ENCODE data around the gene SECISBP2L.

Gene SECISBP2L

DNA sequence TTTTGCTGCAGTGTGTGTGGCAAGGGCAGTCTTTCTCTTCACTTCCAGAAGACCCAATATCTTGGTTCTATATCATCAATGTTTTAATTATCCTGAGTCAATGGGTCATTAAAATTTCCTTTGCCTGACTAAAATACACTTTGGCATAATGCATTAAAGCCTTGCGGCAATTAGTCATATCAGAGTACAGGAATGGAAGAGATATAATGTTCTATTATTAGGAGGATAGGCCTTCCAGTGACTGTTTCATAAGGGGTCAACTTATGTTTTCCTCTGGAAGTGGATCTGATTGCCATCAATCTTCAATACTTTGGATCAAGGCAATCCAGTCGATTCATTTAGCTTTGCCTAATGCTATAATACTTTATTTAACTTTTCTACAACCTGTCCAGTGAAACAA is 9.4 kb upstream of the SECISBP2L start:
- DNase-seq, result no peak

- no peak for DNase-seq
These were observed 6.4 kb upstream of the SECISBP2L start for GRCh38 chr15:49052662-49053061.

DNA sequence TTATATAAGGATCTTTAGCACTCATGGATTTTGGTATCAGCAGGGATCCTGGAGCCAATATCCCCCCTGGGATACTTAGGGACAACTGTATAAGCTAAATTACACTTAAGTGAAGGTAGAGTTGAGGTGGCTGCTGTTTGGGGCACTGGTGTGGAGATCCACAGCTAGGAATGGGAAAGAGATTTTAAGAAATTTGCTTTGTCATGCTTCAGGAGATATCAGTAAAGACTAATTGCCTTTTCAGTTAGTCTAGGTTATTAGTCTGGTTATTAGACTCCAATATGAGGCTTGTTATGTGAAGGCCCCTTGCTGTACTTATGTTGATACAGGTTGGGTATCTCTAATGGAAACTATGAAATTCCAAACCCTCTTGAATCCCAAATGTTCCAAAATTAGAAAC is 1.2 kb upstream of the SECISBP2L start:
- DNase-seq, result no peak

GRCh38 chr15:49045751-49046219 is 461 bp downstream of the SECISBP2L start:
- DNase-seq, result no peak

DNA sequence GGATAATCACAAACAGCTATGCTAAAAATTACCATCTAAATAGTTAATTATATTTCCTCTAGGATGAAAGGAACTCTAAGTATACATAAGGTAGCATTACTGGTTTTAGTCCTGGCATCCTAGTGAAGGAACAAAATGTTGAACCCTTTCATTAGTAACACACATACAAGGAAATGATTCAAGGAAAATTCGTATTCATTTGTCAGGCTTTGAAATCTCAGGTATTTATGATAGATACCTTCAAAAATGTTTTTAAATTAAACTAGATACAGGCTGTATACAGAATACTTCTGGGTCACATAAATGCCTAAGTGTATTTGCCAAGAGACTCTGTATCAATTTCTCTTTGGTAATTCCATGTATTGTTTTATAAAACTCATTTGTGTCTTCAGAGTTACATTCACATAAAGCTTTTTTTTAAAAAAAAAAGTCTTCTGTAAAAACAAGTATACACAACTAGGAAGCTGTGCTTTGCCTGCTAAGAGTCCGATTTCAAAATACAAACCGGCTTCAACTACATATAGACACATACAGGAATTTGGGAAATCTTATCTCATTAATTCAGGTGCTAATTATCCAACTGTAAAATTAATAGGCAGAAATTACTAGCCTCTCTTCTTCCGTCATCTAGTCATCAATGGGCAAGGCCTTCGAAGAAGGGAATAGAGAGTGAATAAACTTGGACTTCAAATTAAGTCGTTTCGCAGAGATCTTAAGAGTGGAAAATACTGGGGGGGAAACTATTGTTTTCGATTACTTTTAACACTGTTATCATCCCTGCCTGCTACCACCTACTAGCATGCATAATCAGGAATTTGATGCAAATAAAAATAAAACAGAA is 1.3 kb downstream of the SECISBP2L start:
- no peak for DNase-seq

DNA sequence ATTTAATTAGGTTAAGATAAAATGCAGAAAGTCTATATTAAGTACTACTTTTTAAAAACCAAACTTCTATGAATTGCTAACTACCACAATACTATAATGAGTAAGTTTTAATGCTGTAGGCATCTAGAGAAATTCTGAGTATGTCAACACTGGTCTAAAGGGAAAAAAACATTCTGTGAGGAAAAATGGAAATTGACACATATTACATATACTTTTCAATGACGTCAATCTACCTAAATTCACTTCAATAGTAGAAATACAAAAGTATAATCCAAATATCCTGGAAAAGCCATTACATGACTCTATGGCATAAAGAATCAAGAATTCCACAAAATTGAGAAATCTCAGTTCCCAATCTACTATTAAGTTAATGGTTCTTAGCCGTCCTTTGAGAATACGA is 2.2 kb downstream of the SECISBP2L start:
- DNase-seq, result no peak

- DNase-seq, result no peak
These were observed 4.1 kb downstream of the SECISBP2L start for GRCh38 chr15:49042165-49042564.

GRCh38 chr15:49041426-49041825 is 4.8 kb downstream of the SECISBP2L start:
- DNase-seq, result no peak

DNA sequence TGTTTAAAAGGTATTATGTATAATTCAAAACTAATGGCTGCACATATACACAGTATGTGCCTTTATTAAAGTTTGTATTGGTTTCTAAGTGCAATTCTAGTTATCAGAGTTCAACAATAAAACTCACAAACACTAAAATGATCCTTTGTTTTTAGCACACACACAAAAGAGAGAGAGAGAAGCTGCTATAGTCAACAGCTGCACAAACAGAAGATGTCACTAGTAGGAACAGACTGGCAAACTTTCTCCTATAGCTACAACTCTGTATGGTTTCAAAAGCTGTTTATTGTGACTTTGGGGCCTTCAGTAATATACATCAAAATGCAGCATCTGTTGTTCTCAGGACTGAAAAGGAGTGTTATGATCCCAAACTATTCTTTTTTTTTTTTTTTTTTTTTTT is 6.1 kb downstream of the SECISBP2L start:
- DNase-seq, result no peak

- no peak for DNase-seq
These were observed 7.9 kb downstream of the SECISBP2L start for GRCh38 chr15:49038382-49038781.

- no peak for DNase-seq
These were observed 8.7 kb downstream of the SECISBP2L start for GRCh38 chr15:49037546-49037940.

DNA sequence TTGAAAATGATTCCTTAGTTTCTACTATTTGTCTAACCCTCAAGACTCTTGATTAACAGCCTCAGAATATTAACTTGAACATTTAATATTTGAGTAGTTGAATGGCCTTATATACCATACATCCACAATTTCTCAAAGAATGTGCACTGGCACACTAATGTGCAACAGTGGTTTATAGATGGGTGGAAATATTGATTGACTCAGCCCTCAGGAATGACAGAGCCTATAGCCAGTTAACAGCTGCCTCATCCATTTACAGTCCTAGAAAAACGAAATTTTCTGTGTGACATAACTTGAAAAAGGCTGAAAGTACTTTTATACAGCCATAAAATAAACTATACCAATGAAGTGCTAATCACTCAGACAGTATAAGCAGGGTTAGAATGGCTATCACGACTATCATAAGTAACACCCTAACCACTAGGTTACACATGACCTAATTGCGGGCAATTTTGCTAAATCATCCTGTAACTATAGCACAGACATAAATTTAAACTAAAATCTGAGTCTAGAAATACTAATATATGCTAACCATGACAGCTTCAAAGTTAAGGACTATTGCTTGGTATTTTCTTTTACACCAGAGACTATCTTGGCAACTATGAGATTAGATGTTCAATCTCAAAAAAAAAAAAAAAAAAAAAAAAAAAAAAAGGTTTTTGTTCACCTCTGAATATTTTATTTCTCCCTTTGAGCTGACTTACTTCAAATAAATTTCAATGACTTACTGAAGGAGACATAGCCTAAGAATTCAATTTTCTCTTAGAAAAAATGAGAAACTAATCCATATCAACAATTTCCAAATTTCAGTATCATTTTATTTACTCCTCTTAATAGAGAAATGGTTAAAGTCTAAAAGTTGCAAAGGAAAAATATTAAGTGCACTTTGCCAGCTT is 9.3 kb downstream of the SECISBP2L start:
- no peak for DNase-seq

DNA sequence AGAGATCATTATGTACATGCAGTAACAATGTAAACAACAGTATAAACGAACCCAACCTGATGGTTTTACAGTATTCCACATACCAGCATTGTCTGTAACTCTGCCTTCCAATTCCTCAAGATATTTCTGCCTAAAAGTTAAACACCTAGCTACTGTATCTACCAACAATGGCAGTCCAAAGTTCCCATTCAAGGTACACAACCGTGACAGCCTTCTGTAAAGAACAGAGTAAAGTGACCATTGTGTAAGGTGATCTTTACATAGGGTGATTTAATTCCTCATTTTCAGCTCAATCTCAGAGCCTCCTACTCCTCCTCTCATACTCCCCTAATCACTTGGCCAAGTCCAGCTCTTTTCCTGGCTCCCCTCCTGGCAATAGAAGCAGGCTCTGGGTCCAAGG is 10.4 kb downstream of the SECISBP2L start:
- no peak for DNase-seq

DNA sequence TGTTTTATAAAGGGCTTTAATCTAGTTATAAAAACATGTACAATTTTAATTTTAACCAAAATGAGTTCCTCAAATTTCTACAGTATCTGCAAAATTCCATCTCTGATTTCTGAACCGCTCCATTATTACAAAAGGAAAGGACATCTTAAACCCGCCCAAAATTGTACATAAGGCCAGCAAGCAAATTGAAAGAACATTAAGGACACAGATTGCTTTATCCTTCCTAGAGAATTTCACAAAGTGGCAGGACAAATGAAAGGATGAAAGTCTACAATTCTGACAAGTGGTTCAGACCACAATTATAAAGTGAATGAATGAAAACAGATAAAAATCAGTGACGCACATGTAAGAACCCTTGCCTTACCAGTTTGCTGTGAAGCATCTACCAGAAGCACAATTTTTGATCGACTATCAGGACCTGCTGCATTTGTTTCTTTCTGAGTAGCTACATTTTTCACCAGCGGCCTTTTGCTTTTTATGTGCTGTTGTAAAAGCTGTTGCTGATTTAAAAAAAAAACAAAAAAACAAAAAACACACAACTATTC is 13.6 kb downstream of the SECISBP2L start:
- DNase-seq, result no peak

DNA sequence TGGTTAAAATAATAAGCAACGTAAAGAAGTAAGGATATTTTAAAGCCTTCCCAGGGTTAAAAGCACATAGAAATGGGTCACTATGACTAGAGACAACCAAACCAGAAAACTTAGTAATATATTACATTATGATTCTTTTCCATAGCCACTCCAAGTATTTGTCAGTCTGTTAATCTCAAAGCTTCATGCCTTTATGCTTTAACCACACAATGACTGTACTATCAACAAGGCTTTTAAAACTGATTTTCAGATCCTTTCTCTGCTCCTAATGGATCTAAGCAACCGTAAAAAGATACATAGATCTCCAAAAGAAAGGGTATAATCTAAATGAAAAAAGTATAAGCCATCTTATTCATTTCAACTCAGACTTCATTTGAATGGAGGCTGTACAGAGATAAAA is 14.4 kb downstream of the SECISBP2L start:
- DNase-seq, result no peak

GRCh38 chr15:49026700-49027099 is 19.5 kb downstream of the SECISBP2L start:
- DNase-seq, result no peak

GRCh38 chr15:49024840-49025239 is 21.4 kb downstream of the SECISBP2L start:
- no peak for DNase-seq

DNA sequence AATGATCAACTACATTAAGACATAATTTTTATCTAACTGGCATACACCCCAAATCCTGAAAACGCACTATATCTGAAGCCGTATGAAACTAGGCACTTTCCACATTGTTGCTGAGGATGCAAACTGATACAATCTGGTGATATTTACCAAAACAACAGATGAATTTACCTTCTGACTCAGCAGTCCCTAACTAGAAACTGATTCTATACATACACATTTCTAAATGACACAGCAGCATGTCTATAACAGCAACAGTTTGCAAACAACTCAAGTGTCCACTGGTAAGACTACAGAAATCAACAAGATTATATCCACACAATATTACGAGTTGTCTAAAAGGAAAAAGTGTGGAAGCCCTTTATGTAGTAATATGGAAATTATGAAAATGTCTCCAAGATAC is 22.9 kb downstream of the SECISBP2L start:
- no peak for DNase-seq

DNA sequence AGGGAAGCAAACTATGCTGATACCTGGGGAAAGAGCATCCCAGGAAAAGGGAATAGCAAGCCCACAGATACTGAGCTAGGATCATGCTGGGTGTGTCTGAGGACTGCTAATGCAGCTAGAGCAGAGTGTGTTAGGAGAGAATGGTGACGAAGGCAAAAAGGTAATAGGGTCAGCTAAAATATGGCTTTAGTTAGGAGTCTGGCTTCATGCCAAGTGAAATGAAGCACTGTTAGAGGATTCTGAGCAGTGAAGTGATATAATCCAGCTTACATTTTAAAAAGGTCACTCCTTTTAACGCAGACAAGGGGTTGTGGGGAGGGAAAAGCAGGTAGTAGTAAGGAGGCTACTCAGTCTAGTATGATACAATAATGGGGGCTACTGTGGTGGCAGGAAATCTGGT is 30.4 kb downstream of the SECISBP2L start:
- no peak for DNase-seq

GRCh38 chr15:48999314-48999713 is 46.9 kb downstream of the SECISBP2L start:
- no peak for DNase-seq

GRCh38 chr15:48996276-48996675 is 50.0 kb downstream of the SECISBP2L start:
- no peak for DNase-seq

GRCh38 chr15:48993380-48993779 is 52.9 kb downstream of the SECISBP2L start:
- DNase-seq, result no peak

DNA sequence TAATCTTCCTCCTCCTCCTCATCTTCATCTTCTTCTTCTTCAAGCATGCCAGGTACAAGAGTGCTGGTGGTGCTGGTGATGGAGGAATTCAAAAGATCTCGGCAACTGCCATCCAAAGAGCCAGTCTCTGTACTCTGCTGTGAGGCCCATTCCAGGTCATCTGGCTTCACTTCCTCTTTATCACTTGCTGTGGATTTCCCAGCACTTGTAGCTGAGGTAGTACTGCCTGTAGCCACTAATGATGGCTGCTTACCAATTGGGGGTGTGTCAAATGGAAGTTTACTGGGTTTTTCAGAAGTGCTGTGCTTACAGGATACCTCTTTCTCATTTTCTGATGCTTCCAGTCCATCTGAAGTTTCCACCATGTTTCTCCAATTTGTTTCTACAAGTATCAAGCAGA is 53.7 kb downstream of the SECISBP2L start:
- DNase-seq, result no peak

DNA sequence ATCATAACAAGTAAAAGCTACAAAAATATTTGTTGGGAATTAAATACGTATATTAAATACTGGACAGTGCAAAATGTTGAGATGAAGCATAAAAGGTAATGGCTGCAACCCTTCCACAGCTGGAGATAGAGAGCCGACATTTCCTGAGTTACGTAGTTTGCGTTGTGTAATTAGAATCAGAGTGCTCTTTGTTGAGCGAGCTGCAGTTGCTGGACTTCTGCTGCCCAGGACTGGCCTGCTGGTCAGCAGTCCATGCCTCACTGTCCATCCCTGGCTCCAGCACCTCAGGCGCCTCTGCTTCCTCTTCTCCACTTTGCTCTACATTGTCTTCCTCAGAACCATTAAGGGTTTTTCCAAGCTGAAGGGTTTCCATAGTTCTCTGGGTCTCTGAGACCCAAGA is 54.1 kb downstream of the SECISBP2L start:
- no peak for DNase-seq

All from amniotic stem cell (primary cell).